ENCODE results near the gene SEPTIN10. TPM values are rescaled to one million over a fixed set of nuclear protein-coding genes. Genes with fewer than 3 reads are reported as not detected.
"Not testable (repeated sequence)": the region's sequence is repeated elsewhere in the genome, so short reads cannot be mapped to it uniquely, and the experiment has no call there.

The SEPTIN10 gene
- total RNA-seq, 4 donors from 2014 or later = 39.6 to 151 (median 106) TPM

GRCh38 chr2:109537565-109538222 lies 76.1 kb downstream of the SEPTIN10 start:
- Histone ChIP-seq H3K36me3 (no peaks in the 10 kb centered on the region), H3K4me1 (no peaks in the 10 kb centered on the region), H3K27me3 (no peaks in the 10 kb centered on the region), H3K4me3 (no peak overlapping the region), H3K9me3 (no peaks in the 10 kb centered on the region), H3K27ac (no peak overlapping the region)
- DNase-seq = no peak
- WGBS, 2 donors (ENCODE audit: low coverage in 1 of 2) = 78 to 96% methylated on average over 3 to 10 of the region's 10 CpGs
- intact Hi-C loops (cut with DNase I; ENCODE audit: low total_unique reads) (no loop called here), in situ Hi-C loops (cut with MboI; ENCODE audit: low pct_ligation_motif_present in 1 of 4, low pct_unique_long_range_greater_than_20kb in 1 of 4, low sequenced_read_pairs in 3 of 4) (no loop called here)
- TF ChIP-seq POLR2AphosphoS5 (IDR thresholded peaks at IDR 0.05) (no peak), EP300 (IDR thresholded peaks at IDR 0.05; ENCODE audit: low read depth) (no peak), POLR2A (IDR thresholded peaks at IDR 0.05) (no peak), CTCF (IDR thresholded peaks at IDR 0.05) (no peak)

- H3K4me1 ChIP-seq; H3K27ac ChIP-seq; H3K9me3 ChIP-seq; in situ Hi-C loops (cut with MboI; ENCODE audit: low pct_ligation_motif_present in 1 of 4, low pct_unique_long_range_greater_than_20kb in 1 of 4, low sequenced_read_pairs in 3 of 4); intact Hi-C loops (cut with DNase I; ENCODE audit: low total_unique reads); H3K27me3 ChIP-seq; H3K36me3 ChIP-seq; DNase-seq; H3K4me3 ChIP-seq: not testable (repeated sequence)
- WGBS, 2 donors (ENCODE audit: low coverage in 1 of 2) = 59% methylated on average over 3 of the region's 3 CpGs; no CpG with 5 or more reads in 1 of the 2 donors
These were observed 77.2 kb downstream of the SEPTIN10 start for GRCh38 chr2:109536556-109536955.

DNA sequence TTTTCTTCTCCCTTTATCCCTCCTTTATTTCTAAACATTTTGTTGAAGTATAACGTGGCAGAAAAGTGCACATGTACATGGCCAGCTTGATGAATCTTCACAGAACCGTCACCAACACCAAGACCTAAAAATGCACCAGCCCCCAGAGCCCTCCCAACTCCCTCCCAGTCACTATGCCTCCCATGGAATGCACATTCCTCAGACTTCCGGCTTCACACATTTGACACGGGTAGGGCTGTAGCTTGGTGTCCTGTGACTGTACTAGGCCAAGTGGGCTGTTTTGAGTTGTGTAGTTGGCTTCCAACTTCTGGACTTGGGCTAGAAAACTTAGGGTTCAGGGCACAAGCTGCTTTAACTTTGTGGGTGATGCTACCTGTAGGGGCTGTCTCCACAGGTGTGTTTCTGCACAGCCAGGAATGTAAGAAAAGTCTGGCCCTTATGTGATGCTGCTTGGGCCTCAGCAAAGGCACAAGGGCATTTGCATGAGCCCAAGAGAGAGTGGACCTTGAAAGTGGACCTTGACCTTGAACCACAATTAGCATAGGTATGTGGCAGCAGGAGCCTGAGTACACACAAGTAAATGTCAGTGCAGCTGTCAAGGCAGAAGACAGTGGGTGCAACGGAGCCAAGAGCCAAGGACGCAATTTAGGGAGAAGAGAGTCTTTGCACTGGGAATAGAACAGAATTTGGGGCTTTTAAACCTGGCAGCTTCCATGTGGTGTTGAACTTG lies 78.4 kb downstream of the SEPTIN10 start:
- Histone ChIP-seq H3K4me3 (no peak overlapping the region), H3K27ac (no peak overlapping the region), H3K36me3 (no peaks in the 10 kb centered on the region), H3K9me3 (no peaks in the 10 kb centered on the region), H3K27me3 (no peaks in the 10 kb centered on the region), H3K4me1 (peaks cover 0 to 4% (median 2%) of the 10 kb centered on the region in 4 donors)
- in situ Hi-C loops (cut with MboI; ENCODE audit: low pct_ligation_motif_present in 1 of 4, low pct_unique_long_range_greater_than_20kb in 1 of 4, low sequenced_read_pairs in 3 of 4) (no loop called here), intact Hi-C loops (cut with DNase I; ENCODE audit: low total_unique reads) (no loop called here)
- TF ChIP-seq EP300 (IDR thresholded peaks at IDR 0.05; ENCODE audit: low read depth) = no peak
- 65% methylated on average over 6 of the region's 6 CpGs; no CpG with 5 or more reads in 1 of the 2 donors for WGBS, 2 donors (ENCODE audit: low coverage in 1 of 2)
- DNase-seq = no peak

GRCh38 chr2:109533823-109534222 lies 79.9 kb downstream of the SEPTIN10 start:
- no peaks in the 10 kb centered on the region for H3K36me3 ChIP-seq
- in situ Hi-C loops (cut with MboI; ENCODE audit: low pct_ligation_motif_present in 1 of 4, low pct_unique_long_range_greater_than_20kb in 1 of 4, low sequenced_read_pairs in 3 of 4) = no loop called here
- H3K4me1 ChIP-seq = peaks cover 0 to 6% (median 5%) of the 10 kb centered on the region in 4 donors
- intact Hi-C loops (cut with DNase I; ENCODE audit: low total_unique reads) = no loop called here
- no peaks in the 10 kb centered on the region for H3K9me3 ChIP-seq
- 75% methylated on average over 7 of the region's 7 CpGs; no CpG with 5 or more reads in 1 of the 2 donors for WGBS, 2 donors (ENCODE audit: low coverage in 1 of 2)
- TF ChIP-seq EP300 (IDR thresholded peaks at IDR 0.05; ENCODE audit: low read depth) (no peak), POLR2AphosphoS5 (IDR thresholded peaks at IDR 0.05) (no peak), CTCF (IDR thresholded peaks at IDR 0.05) (no peak)
- no peak overlapping the region for H3K4me3 ChIP-seq
- H3K27ac ChIP-seq = no peak overlapping the region
- no peak for DNase-seq
- no peaks in the 10 kb centered on the region for H3K27me3 ChIP-seq

DNA sequence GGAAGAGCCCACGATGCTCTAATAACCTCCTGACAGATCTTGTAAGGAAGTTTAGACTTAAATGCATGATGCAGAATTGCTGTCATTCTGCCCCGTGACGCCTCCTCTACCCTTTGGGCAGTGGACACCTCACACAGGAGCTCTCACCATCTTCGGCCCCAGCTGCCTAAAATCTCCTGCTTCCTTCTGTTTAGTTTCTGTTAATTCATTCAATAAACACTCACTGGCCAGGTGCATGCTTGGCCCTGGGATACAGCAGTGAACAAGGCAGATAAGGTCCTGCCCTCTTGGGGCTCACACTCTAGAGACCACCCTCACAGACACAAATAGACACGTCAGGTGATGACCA lies 81.1 kb downstream of the SEPTIN10 start:
- TF ChIP-seq POLR2A (IDR thresholded peaks at IDR 0.05) (no peak), POLR2AphosphoS5 (IDR thresholded peaks at IDR 0.05) (no peak), CTCF (IDR thresholded peaks at IDR 0.05) (no peak), EP300 (IDR thresholded peaks at IDR 0.05; ENCODE audit: low read depth) (no peak)
- H3K36me3 ChIP-seq = no peaks in the 10 kb centered on the region
- H3K27me3 ChIP-seq = no peaks in the 10 kb centered on the region
- DNase-seq = no peak
- no peak overlapping the region for H3K4me3 ChIP-seq
- WGBS, 2 donors (ENCODE audit: low coverage in 1 of 2) = 83 to 94% methylated on average over 5 of the region's 5 CpGs
- peaks cover 0 to 6% (median 5%) of the 10 kb centered on the region in 4 donors for H3K4me1 ChIP-seq
- no peaks in the 10 kb centered on the region for H3K9me3 ChIP-seq
- intact Hi-C loops (cut with DNase I; ENCODE audit: low total_unique reads) (no loop called here), in situ Hi-C loops (cut with MboI; ENCODE audit: low pct_ligation_motif_present in 1 of 4, low pct_unique_long_range_greater_than_20kb in 1 of 4, low sequenced_read_pairs in 3 of 4) (no loop called here)
- no peak overlapping the region for H3K27ac ChIP-seq
